Activated CD8-positive, alpha-beta memory T cell treated with anti-CD3 and anti-CD28 coated beads, Interleukin-2, amount 50 U/mL, for 1 hour (primary cell): ENCODE measurements around the gene OR4E2.
"Not testable (repeated sequence)": the region's sequence is repeated elsewhere in the genome, so short reads cannot be mapped to it uniquely, and the experiment has no call there.

Source experiments
- DNase-seq: peaks from one replicate; pipeline ENCODE4 v3.0.0-alpha.2; 2020; ENCODE audit errors: extremely low read depth

Gene OR4E2

GRCh38 chr14:21694425-21694824 is 40.8 kb downstream of the OR4E2 start:
- no peak for DNase-seq

- not testable (repeated sequence) for DNase-seq
These were observed 44.0 kb downstream of the OR4E2 start for GRCh38 chr14:21697662-21698061.

- DNase-seq, result not testable (repeated sequence)
These were observed 44.9 kb downstream of the OR4E2 start for GRCh38 chr14:21698538-21698937.

GRCh38 chr14:21699551-21699950 is 45.9 kb downstream of the OR4E2 start:
- no peak for DNase-seq

GRCh38 chr14:21702316-21702715 is 48.7 kb downstream of the OR4E2 start:
- DNase-seq, result no peak

GRCh38 chr14:21703357-21704326 is 50.0 kb downstream of the OR4E2 start:
- no peak for DNase-seq

- no peak for DNase-seq
These were observed 50.7 kb downstream of the OR4E2 start for GRCh38 chr14:21704338-21704737.

GRCh38 chr14:21711360-21711961 is 57.8 kb downstream of the OR4E2 start:
- DNase-seq, result no peak

- DNase-seq, result no peak
These were observed 58.4 kb downstream of the OR4E2 start for GRCh38 chr14:21712036-21712435.

GRCh38 chr14:21714318-21714929 is 60.8 kb downstream of the OR4E2 start:
- DNase-seq, result no peak
